ENCODE results near the gene TMEM51. TPM values are rescaled to one million over a fixed set of nuclear protein-coding genes. Genes with fewer than 3 reads are reported as not detected.

The TMEM51 gene
- total and polyA plus RNA-seq, 10 of the 15 experiments (the other 5 are each of a cell fraction or from before 2014, with no cell fraction given), result 0.55 to 4.8 (median 3.1) TPM

GRCh38 chr1:15185617-15186016, 32.1 kb downstream of the TMEM51 start:
- H3K79me2 ChIP-seq (ENCODE audit: control insufficient read depth, insufficient read depth, low read length), result no peaks in the 10 kb centered on the region; the same call in 1 of the 2 replicates
- H3K9ac ChIP-seq (ENCODE audit: control insufficient read depth, insufficient read depth, low read length), result no peak overlapping the region
- in situ Hi-C loops (cut with MboI) (no loop called here), intact Hi-C loops (cut with micrococcal nuclease; ENCODE audit: unreplicated experiment) (no loop called here)
- FAIRE-seq (no peak), DNase-seq (ENCODE audit: low read depth, low spot score) (no peak), ATAC-seq (no peak)
- TF ChIP-seq, protein P1, sequence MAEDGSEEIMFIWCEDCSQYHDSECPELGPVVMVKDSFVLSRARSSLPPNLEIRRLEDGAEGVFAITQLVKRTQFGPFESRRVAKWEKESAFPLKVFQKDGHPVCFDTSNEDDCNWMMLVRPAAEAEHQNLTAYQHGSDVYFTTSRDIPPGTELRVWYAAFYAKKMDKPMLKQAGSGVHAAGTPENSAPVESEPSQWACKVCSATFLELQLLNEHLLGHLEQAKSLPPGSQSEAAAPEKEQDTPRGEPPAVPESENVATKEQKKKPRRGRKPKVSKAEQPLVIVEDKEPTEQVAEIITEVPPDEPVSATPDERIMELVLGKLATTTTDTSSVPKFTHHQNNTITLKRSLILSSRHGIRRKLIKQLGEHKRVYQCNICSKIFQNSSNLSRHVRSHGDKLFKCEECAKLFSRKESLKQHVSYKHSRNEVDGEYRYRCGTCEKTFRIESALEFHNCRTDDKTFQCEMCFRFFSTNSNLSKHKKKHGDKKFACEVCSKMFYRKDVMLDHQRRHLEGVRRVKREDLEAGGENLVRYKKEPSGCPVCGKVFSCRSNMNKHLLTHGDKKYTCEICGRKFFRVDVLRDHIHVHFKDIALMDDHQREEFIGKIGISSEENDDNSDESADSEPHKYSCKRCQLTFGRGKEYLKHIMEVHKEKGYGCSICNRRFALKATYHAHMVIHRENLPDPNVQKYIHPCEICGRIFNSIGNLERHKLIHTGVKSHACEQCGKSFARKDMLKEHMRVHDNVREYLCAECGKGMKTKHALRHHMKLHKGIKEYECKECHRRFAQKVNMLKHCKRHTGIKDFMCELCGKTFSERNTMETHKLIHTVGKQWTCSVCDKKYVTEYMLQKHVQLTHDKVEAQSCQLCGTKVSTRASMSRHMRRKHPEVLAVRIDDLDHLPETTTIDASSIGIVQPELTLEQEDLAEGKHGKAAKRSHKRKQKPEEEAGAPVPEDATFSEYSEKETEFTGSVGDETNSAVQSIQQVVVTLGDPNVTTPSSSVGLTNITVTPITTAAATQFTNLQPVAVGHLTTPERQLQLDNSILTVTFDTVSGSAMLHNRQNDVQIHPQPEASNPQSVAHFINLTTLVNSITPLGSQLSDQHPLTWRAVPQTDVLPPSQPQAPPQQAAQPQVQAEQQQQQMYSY (CRISPR knock-in tag; IDR thresholded peaks at IDR 0.05), result no peak
- TF ChIP-seq RBBP5 (conservative IDR thresholded peaks at IDR 0.05), result no peak
- TF ChIP-seq SMARCA5 (IDR thresholded peaks at IDR 0.05), result no peak
- TF ChIP-seq BCLAF1 (IDR thresholded peaks at IDR 0.05), result no peak
- no peak for TF ChIP-seq ZBTB4 (CRISPR knock-in tag; IDR thresholded peaks at IDR 0.05)
- no peak for TF ChIP-seq ZZZ3 (IDR thresholded peaks at IDR 0.05; ENCODE audit: control insufficient read depth, insufficient read length, low read depth)
- TF ChIP-seq NR2C2 (IDR thresholded peaks at IDR 0.05; ENCODE audit: borderline replicate concordance, control insufficient read depth, insufficient read length, low read depth), result no peak
- TF ChIP-seq KAT2A (conservative IDR thresholded peaks at IDR 0.05; ENCODE audit: control insufficient read depth, low read depth, low read length), result no peak
- TF ChIP-seq ZNF217 (IDR thresholded peaks at IDR 0.05), result no peak
- no peak for TF ChIP-seq SMC3 (IDR thresholded peaks at IDR 0.05; ENCODE audit: borderline replicate concordance, low read length)
- no peak for TF ChIP-seq YY1 (IDR thresholded peaks at IDR 0.05; ENCODE audit: low read depth, low read length)
- TF ChIP-seq ZNF274 (IDR thresholded peaks at IDR 0.05; ENCODE audit: insufficient read depth, insufficient read length), result no peak
- no peaks in the 10 kb centered on the region for H4K20me1 ChIP-seq (ENCODE audit: control insufficient read depth, insufficient read depth)
- no peak overlapping the region for H3K27ac ChIP-seq (ENCODE audit: control insufficient read depth, insufficient read depth)
- BruUV-seq (replicated peaks), result no TSS peak
- H3K4me2 ChIP-seq (ENCODE audit: control insufficient read depth, insufficient read depth), result no peak overlapping the region
- H3K4me3 ChIP-seq, result no peak overlapping the region
- H2AFZ ChIP-seq (ENCODE audit: control insufficient read depth, low read depth, low read length), result no peak overlapping the region
- CTCF ChIA-PET, result no interaction called here
- SMC1A ChIA-PET (ENCODE audit: uncharacterized antibody, unreplicated experiment), result no interaction called here
- POLR2A ChIA-PET, result no interaction called here
- H3K9me3 ChIP-seq (replicated peaks; ENCODE audit: control insufficient read depth, insufficient read depth, low read length), result no peaks in the 10 kb centered on the region
- no peaks in the 10 kb centered on the region for H3K36me3 ChIP-seq (ENCODE audit: control insufficient read depth in 2 of 2, insufficient read depth in 2 of 2, low read length in 1 of 2)
- peaks cover 3% of the 10 kb centered on the region for H3K4me1 ChIP-seq (ENCODE audit: control insufficient read depth, insufficient read depth, low read length)
- H3K27me3 ChIP-seq (replicated peaks in 1 of 2; ENCODE audit: control insufficient read depth in 2 of 2, insufficient read depth in 2 of 2, low read length in 1 of 2), result no peaks in the 10 kb centered on the region
- RAD21 ChIA-PET (ENCODE audit: unreplicated experiment), result no interaction called here
- 0% methylated on average over 3 of the region's 3 CpGs for WGBS (ENCODE audit: insufficient coverage, insufficient replicate concordance, low lambda C conversion rate, missing lambda C conversion rate)

Measured in GM12878 (cell line).